GM23338 (cell line): ENCODE data around the gene TCIRG1. TPM values are rescaled to one million over a fixed set of nuclear protein-coding genes. Genes with fewer than 3 reads are reported as not detected.

Experiments used
- ATAC-seq: fragments of 200-7000 bp; cut with Tn5 transposase; 3 replicates; pipeline ENCODE4 v1.9.1; 2020
- DNase-seq: peaks from one replicate; pipeline ENCODE4 v3.0.0-alpha.2; 2015; ENCODE audit warnings: low spot score
- H2AFZ ChIP-seq: fragments of 200-600 bp; sonication (generic); 2 replicates; pipeline ENCODE4 v1.8.0; 2016; ENCODE audit warnings: antibody characterized with exemption, mild to moderate bottlenecking, moderate library complexity
- H3F3A ChIP-seq: fragments of 200-600 bp; sonication (generic); replicated peaks from 2 replicates; pipeline ENCODE4 v1.8.0; 2017; ENCODE audit warnings: antibody characterized with exemption, mixed run types, low read depth
- H3K27ac ChIP-seq: fragments of 200-600 bp; sonication (generic); 2 replicates; pipeline ENCODE4 v1.6.1; 2016; ENCODE audit warnings: low read depth
- H3K27me3 ChIP-seq: fragments of 200-600 bp; sonication (generic); 2 replicates; pipeline ENCODE4 v1.8.0; 2016; ENCODE audit warnings: mild to moderate bottlenecking, mixed run types, moderate library complexity; ENCODE audit not compliant: insufficient read depth
- H3K36me3 ChIP-seq: fragments of 200-600 bp; sonication (generic); 2 replicates; pipeline ENCODE4 v1.8.0; 2016; ENCODE audit warnings: mild to moderate bottlenecking; ENCODE audit not compliant: insufficient read depth
- H3K4me1 ChIP-seq: fragments of 200-600 bp; sonication (generic); 2 replicates; pipeline ENCODE4 v1.8.0; 2016; ENCODE audit warnings: mild to moderate bottlenecking, moderate library complexity; ENCODE audit not compliant: insufficient read depth
- H3K4me2 ChIP-seq: fragments of 200-600 bp; sonication (generic); 2 replicates; pipeline ENCODE4 v1.7.1; 2017; ENCODE audit warnings: mixed run types
- H3K4me3 ChIP-seq: fragments of 200-600 bp; sonication (generic); 2 replicates; pipeline ENCODE4 v1.6.1; 2016; ENCODE audit warnings: mixed run types
- H3K79me2 ChIP-seq: fragments of 200-600 bp; sonication (generic); replicated peaks from 2 replicates; pipeline ENCODE4 v1.8.0; 2017; ENCODE audit warnings: mild to moderate bottlenecking; ENCODE audit not compliant: insufficient read depth
- H3K9me2 ChIP-seq: fragments of 200-600 bp; sonication (generic); 2 replicates; pipeline ENCODE4 v1.8.0; 2017; ENCODE audit not compliant: insufficient read depth
- H4K20me1 ChIP-seq: fragments of 200-600 bp; sonication (generic); replicated peaks from 2 replicates; pipeline ENCODE4 v1.8.0; 2017; ENCODE audit warnings: mild to moderate bottlenecking; ENCODE audit not compliant: insufficient read depth
- H3K27ac Mint-ChIP-seq: 2 replicates; pipeline ENCODE4 v1.8.0; 2020; ENCODE audit warnings: inconsistent platforms, mild to moderate bottlenecking, moderate library complexity, mixed read lengths
- H3K27me3 Mint-ChIP-seq: 3 replicates; pipeline ENCODE4 v1.8.0; 2022; ENCODE audit warnings: low read depth, mild to moderate bottlenecking, moderate library complexity, mixed read lengths, inconsistent platforms; ENCODE audit not compliant: insufficient read depth, poor library complexity
- H3K36me3 Mint-ChIP-seq: 3 replicates; pipeline ENCODE4 v1.8.0; 2021; ENCODE audit warnings: low read depth, mild to moderate bottlenecking, inconsistent platforms, moderate library complexity, mixed read lengths
- H3K4me1 Mint-ChIP-seq: 3 replicates; pipeline ENCODE4 v1.8.0; 2020; ENCODE audit warnings: mild to moderate bottlenecking, inconsistent platforms, mixed read lengths
- H3K4me3 Mint-ChIP-seq: 3 replicates; pipeline ENCODE4 v1.8.0; 2021; ENCODE audit warnings: moderate library complexity, mild to moderate bottlenecking, inconsistent platforms, mixed read lengths
- H3K9me3 Mint-ChIP-seq: 3 replicates; pipeline ENCODE4 v1.8.0; 2020; ENCODE audit warnings: moderate library complexity, mild to moderate bottlenecking, inconsistent platforms, mixed read lengths
- CREB1 ChIP-seq: fragments of 250-450 bp; sonication (Bioruptor Pico); IDR thresholded peaks from 2 replicates; pipeline ENCODE4 v1.5.0; 2020; ENCODE audit warnings: low read depth, mild to moderate bottlenecking, moderate library complexity
- CTCF ChIP-seq, 2 experiments: fragments of 200-600 bp in 1 of 2; sonication (generic) in 1 of 2; conservative IDR thresholded peaks; 2 replicates each; pipeline versions ENCODE4 v1.5.1 to v1.6.1; 2016 to 2017; ENCODE audit warnings: antibody characterized with exemption in 2 of 2, low read depth in 2 of 2, mild to moderate bottlenecking in 2 of 2, moderate library complexity in 1 of 2
- EZH2 ChIP-seq: fragments of 200-600 bp; sonication (generic); IDR thresholded peaks from one replicate; pipeline ENCODE4 v1.8.0; 2017; ENCODE audit warnings: antibody characterized with exemption, mild to moderate bottlenecking, low read depth; ENCODE audit not compliant: unreplicated experiment
- EZH2phosphoT487 ChIP-seq: fragments of 200-600 bp; sonication (generic); IDR thresholded peaks from one replicate; pipeline ENCODE4 v1.8.1; 2018; ENCODE audit warnings: antibody characterized with exemption; ENCODE audit not compliant: unreplicated experiment
- JUNB ChIP-seq: IDR thresholded peaks from one replicate; pipeline ENCODE4 v1.6.1; 2016; ENCODE audit warnings: antibody characterized with exemption; ENCODE audit not compliant: unreplicated experiment
- NANOG ChIP-seq: IDR thresholded peaks from 2 replicates; pipeline ENCODE4 v1.6.1; 2016; ENCODE audit warnings: antibody characterized with exemption, borderline replicate concordance
- POLR2AphosphoS5 ChIP-seq: IDR thresholded peaks from 2 replicates; pipeline ENCODE4 v1.6.1; 2016; ENCODE audit warnings: antibody characterized with exemption, low read depth
- REST ChIP-seq: IDR thresholded peaks from one replicate; pipeline ENCODE4 v1.6.1; 2018; ENCODE audit warnings: antibody characterized with exemption; ENCODE audit not compliant: unreplicated experiment
- STAT1 ChIP-seq: IDR thresholded peaks from one replicate; pipeline ENCODE4 v1.6.1; 2016; ENCODE audit warnings: antibody characterized with exemption; ENCODE audit not compliant: unreplicated experiment
- ZNF114 ChIP-seq: fragments of 250-450 bp; sonication (Bioruptor Pico); IDR thresholded peaks from 2 replicates; pipeline ENCODE4 v1.5.0; 2020; ENCODE audit warnings: mild to moderate bottlenecking, moderate library complexity
- ZNF331 ChIP-seq: fragments of 250-450 bp; sonication (Bioruptor Pico); IDR thresholded peaks from 2 replicates; pipeline ENCODE4 v1.5.0; 2020; ENCODE audit warnings: low read depth, mild to moderate bottlenecking, moderate library complexity
- polyA plus RNA-seq: library from polyadenylated mRNA; unstranded; fragments of >200 nt; fragmentation: Nextera tagmentation; extraction: Ambion mirVana; gene quantifications from 2 replicates; pipeline ENCODE4 v1.2.1, GENCODE V29; 2016
- total RNA-seq: library from RNA; depleted of rRNA; stranded (reverse); fragments of >200 nt; shearing (Covaris generic); gene quantifications from 2 replicates; pipeline ENCODE4 v1.2.3, GENCODE V29; 2014
- TF ChIP-seq, protein P1 (sequence below): IDR thresholded peaks from 2 replicates; pipeline ENCODE4 v1.6.1; 2016; ENCODE audit warnings: antibody characterized with exemption

The TCIRG1 gene
- total and polyA plus RNA-seq, 2 experiments from 2014 or later: 20.4 to 40.4 TPM

- TF ChIP-seq CTCF (conservative IDR thresholded peaks at IDR 0.05; ENCODE audit: low read depth in 2 of 2) (no peak), EZH2phosphoT487 (no peak), JUNB (no peak), POLR2AphosphoS5 (no peak), NANOG (no peak), CREB1 (CRISPR knock-in tag) (no peak), ZNF114 (no peak), EZH2 (no peak), STAT1 (no peak), ZNF331 (no peak)
- TF ChIP-seq, protein P1, sequence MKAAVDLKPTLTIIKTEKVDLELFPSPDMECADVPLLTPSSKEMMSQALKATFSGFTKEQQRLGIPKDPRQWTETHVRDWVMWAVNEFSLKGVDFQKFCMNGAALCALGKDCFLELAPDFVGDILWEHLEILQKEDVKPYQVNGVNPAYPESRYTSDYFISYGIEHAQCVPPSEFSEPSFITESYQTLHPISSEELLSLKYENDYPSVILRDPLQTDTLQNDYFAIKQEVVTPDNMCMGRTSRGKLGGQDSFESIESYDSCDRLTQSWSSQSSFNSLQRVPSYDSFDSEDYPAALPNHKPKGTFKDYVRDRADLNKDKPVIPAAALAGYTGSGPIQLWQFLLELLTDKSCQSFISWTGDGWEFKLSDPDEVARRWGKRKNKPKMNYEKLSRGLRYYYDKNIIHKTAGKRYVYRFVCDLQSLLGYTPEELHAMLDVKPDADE: no peak
Measured at GRCh38 chr11:68090287-68090686, 51.5 kb downstream of the TCIRG1 start (continued).

DNA sequence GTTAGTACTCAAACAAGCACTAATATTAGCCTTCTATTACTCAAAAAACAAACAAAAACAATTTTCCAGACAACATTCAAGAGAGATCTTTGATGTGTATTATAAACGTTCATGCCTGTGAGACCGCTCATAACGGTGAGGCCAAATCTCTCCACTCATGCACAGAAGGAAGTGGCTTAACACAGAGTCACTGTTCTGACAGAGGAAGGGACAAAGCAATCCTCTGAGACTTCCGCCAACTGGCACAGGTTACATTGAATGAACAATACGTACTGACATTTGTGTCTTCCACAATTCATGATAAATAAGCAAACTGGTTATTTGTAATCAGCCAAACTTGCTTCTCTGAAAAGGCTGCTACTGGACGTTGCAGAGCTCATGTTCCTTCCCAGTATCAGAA lies 51.9 kb downstream of the TCIRG1 start:
- no peak overlapping the region for H3K4me3 Mint-ChIP-seq
- TF ChIP-seq ZNF114 (no peak), REST (no peak), EZH2phosphoT487 (no peak), EZH2 (no peak), STAT1 (no peak), POLR2AphosphoS5 (no peak), CREB1 (CRISPR knock-in tag) (no peak), CTCF (conservative IDR thresholded peaks at IDR 0.05; ENCODE audit: low read depth in 2 of 2) (no peak), ZNF331 (no peak)
- TF ChIP-seq, protein P1: no peak

More for the DNA sequence above, 51.9 kb downstream of the TCIRG1 start:
- Mint-ChIP-seq H3K9me3 (no peaks in the 10 kb centered on the region), H3K27ac (no peak overlapping the region), H3K36me3 (peaks cover 9% of the 10 kb centered on the region; the same call in 2 of the 3 replicates), H3K4me1 (peaks cover 8% of the 10 kb centered on the region), H3K27me3 (no peaks in the 10 kb centered on the region)
- no peak overlapping the region for H3K4me3 ChIP-seq
- 0 out of 2 replicates have a peak, but pooled peaks cover 4% of the 10 kb centered on the region for H3F3A ChIP-seq
- no peaks in the 10 kb centered on the region for H3K9me2 ChIP-seq
- H2AFZ ChIP-seq: no peak overlapping the region
- peaks cover 94% of the 10 kb centered on the region for H3K79me2 ChIP-seq
- DNase-seq (no peak), ATAC-seq (no peak)
- no peak overlapping the region for H3K4me2 ChIP-seq
- H3K27me3 ChIP-seq: no peaks in the 10 kb centered on the region
- H4K20me1 ChIP-seq: peaks cover 35% of the 10 kb centered on the region
- peaks cover 3% of the 10 kb centered on the region for H3K4me1 ChIP-seq
- H3K27ac ChIP-seq: no peak overlapping the region
- H3K36me3 ChIP-seq: peaks cover 4% of the 10 kb centered on the region; the same call in 1 of the 2 replicates
